ENCODE data around the gene MCTP1.
"Not testable (repeated sequence)": the region's sequence is repeated elsewhere in the genome, so short reads cannot be mapped to it uniquely, and the experiment has no call there.

The MCTP1 gene

DNA sequence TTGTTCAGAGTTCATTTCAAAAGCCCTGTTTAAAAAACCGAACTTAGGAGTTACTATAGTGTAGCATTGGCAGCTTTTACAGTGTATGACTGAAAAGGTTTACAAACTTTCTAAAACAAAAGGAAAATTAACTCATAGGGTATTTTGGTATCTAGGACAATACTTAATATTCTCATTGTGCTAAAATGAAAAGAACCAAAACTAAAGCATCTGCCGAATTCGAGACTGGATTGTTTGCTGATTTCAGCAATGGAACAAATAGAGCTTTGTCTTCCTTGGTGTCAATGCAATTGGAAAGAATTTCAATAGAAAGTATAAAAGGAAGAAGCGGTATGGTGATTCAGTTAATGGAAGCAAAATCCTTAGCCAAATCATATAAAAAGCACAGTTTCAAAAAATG is 412.4 kb downstream of the MCTP1 start:
- no peak for DNase-seq (ENCODE audit: low spot score)

DNA sequence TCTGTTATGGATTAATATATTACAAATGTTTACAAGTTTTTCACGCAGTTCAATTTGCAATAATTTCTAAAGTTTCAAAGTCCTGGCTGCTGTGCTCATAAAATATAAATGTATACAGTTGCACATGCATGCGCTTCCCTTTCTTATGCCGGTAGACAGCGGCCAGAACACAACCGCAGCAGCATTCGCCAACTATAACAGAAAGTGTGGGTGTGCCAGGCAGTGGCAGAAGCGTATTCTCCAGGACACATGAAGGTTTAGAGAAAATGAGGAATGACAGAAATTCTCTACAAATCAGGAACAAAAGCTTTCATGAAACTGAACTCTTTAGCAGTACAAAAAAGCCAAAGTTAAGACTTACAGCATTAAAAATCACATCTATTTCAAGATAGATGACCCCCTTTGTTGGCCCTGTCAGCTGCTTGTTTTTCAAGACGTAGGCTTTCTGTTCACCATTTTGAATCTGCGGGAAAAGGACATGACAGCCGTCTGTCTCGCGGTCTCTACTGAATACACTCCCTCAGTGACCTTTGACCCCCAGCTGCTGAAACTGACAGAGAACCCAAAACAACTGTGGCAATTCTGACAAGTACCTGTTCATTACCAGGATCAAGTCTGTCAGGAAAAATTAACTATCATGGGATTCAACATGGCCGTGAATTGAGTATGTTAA is 414.2 kb downstream of the MCTP1 start:
- DNase-seq (ENCODE audit: low spot score): no peak

DNA sequence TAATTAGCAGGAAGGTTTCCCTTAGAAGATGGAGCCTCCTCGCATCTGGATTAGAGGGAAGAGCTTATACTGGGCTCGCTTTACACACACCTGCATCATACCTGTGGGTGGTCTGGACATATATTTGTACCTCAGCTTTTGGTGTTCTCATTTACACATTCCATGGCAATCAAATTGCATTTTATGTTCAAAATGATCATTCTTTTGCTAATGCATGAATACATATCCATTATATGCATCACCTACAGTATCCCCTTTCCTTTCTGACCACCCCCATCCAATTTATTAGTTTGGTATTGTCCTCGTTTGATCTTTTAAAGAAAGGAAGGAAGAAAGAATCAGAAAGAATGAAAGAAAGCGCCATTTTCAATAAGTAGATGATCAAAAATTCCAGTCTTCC is 415.0 kb downstream of the MCTP1 start:
- no peak for DNase-seq (ENCODE audit: low spot score)

- no peak for DNase-seq (ENCODE audit: low spot score)
These were observed 420.9 kb downstream of the MCTP1 start for GRCh38 chr5:94863951-94864350.

DNA sequence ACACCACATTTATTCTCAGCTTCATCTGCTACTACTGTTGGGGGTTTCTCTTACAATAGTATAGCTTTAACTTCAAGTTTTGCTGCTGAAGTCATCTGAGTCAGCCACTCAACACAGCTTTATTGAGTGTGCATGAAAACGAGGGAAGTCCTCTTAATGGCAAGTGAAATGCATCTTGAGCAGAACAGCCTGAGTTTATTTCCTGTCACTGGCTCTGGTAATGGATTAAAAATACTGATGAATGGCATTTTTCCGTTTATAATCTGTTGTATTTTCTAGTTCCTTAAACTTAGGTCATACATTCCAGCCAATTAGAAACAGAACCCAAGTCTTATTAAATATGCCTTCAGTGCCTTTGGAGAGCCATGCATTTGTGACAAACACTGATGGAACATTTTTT is 427.8 kb downstream of the MCTP1 start:
- DNase-seq (ENCODE audit: low spot score): no peak

DNA sequence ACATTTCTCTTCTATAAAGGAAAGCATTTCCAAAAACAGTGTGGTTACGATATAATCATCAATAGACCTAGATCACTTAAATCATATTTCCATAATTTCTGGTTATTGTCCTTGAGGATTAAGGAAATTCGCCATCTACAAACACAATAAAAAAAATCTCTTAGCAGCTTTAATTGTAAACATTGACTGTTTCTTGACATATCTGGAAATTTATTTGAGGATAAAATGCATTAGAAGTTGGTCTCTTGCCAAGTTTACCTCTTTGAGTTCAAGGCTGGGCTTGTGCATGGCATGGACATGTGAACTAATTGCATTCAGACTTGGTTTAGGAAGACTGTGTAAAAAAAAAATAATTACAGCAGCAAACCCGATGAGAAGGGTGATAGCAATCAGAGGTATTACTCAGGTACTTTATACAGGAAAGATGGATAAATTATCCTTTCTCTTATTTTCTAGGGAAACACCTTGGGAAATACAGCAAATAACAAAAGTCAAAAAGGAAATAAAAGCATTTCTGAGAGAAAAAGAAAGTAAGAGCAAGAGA is 428.6 kb downstream of the MCTP1 start:
- DNase-seq (ENCODE audit: low spot score): no peak

GRCh38 chr5:94855543-94855942 is 429.4 kb downstream of the MCTP1 start:
- no peak for DNase-seq (ENCODE audit: low spot score)

- DNase-seq (ENCODE audit: low spot score): no peak
These were observed 431.8 kb downstream of the MCTP1 start for GRCh38 chr5:94853120-94853519.

DNA sequence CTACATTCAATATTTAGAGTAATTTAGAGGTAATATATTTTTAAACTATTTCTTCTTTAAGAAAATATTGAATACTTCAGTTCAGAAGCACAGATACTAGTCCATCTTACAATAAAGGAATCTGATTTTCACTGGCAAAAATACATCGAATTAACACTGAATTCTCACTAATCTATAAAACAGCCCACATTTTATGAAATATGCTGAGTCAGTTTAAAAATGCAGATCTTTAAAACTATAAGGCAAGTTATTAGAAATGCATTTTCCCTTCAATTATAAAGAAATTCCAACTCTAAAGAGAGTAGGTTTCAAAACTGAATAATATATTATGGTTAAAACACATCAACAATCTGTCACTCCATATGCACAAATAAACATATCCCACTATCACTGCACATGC is 433.9 kb downstream of the MCTP1 start:
- DNase-seq (ENCODE audit: low spot score): no peak

GRCh38 chr5:94849821-94850736 is 434.8 kb downstream of the MCTP1 start:
- peak; percentile 51 for DNase-seq (ENCODE audit: low spot score)

- no peak for DNase-seq (ENCODE audit: low spot score)
These were observed 435.6 kb downstream of the MCTP1 start for GRCh38 chr5:94849324-94849723.

DNA sequence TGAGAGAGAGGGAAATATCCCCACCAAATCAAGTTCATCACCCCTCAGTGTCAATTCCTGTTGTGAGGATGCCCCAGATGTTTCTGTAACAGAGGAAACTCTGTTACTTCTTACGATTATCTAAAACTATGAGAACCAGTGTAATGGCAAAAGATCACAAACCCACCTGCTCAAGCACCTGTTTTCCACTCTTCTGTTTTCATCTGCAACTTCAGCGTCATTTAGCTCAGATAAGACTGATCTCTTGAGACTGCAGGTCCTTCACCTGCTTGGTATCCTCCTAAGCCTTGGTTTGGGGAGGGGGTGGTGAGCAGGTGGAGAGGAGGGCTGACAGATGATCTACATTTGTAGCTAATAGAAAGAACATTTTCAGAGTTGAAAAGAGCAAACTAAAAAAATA is 437.2 kb downstream of the MCTP1 start:
- no peak for DNase-seq (ENCODE audit: low spot score)

DNA sequence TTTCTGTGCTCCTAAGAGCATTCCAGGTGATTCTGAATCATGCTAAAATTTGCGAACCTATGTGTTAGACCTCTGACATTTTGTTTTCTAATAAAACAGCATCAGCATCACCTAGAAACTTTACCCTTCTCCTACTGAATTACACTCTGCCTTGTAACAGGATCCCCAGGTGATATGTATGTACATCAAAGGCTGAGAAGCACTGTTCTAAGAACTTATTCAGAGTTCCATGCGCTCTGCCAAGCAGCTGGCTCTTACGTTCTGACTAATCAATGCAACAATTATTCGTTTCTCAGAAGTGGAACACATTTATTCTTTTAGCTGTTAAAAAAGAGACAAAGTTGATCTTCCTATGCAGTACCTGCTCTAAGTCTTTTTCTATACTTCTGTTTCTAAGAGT is 437.9 kb downstream of the MCTP1 start:
- DNase-seq (ENCODE audit: low spot score): no peak

GRCh38 chr5:94845696-94846095 is 439.2 kb downstream of the MCTP1 start:
- not testable (repeated sequence) for DNase-seq (ENCODE audit: low spot score)

- DNase-seq (ENCODE audit: low spot score): no peak
These were observed 443.1 kb downstream of the MCTP1 start for GRCh38 chr5:94841598-94842322.

GRCh38 chr5:94833851-94834250 is 451.0 kb downstream of the MCTP1 start:
- no peak for DNase-seq (ENCODE audit: low spot score)

- no peak for DNase-seq (ENCODE audit: low spot score)
These were observed 452.2 kb downstream of the MCTP1 start for GRCh38 chr5:94832685-94833084.

DNA sequence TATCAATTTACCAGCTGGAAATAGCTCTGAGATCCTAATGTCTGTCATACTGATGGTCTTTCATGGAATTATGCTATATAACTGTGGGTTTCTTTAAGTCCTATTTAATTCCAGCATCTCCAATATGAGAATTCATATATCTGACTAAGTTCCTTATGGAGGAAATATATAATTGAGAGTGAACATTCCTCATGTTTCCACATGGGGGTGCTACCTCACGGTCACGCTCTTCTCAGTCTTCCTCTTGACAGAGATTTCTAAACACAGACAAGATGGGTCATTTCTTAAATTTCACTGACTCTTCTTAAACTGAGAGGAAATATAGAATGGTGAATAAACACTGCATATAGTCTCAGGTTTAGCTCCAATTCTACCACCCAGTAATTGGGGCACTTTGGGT is 454.4 kb downstream of the MCTP1 start:
- DNase-seq (ENCODE audit: low spot score): peak; percentile 12

DNA sequence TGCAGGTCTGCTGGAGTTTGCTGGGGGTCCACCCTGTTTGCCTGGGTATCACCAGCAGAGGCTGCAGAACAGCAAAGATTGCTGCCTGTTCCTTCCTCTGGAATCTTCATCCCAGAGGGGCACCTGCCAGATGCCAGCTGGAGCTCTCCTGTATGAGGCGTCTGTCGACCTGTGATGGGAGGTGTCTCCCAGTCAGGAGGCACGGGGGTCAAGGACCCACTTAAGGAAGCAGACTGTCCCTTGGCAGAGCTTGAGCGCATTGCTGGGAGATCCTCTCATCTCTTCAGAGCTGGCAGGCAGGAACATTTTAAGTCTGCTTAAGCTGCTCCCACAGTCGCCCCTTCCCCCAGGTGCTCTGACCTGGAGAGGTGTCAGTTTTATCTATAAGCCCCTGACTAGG is 456.7 kb downstream of the MCTP1 start:
- not testable (repeated sequence) for DNase-seq (ENCODE audit: low spot score)

DNA sequence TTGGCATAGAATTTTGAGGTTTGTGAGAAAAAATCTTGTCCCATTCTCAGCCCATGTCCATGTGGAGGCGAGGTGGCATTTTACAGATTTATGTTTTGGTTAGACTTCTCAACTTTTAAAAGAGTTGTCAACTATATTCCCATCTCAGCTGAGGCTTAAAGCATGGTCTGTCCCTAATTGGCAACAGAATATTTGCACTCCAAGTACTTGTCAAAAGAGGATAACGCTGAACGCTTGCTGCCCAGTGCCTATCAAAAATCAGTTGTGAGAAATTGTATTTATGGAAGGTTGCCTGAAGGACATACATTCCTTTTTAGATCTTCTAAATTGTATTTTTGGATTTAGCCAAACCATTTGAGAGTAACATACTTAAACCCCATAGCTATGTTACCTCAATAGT is 464.4 kb downstream of the MCTP1 start:
- no peak for DNase-seq (ENCODE audit: low spot score)

DNA sequence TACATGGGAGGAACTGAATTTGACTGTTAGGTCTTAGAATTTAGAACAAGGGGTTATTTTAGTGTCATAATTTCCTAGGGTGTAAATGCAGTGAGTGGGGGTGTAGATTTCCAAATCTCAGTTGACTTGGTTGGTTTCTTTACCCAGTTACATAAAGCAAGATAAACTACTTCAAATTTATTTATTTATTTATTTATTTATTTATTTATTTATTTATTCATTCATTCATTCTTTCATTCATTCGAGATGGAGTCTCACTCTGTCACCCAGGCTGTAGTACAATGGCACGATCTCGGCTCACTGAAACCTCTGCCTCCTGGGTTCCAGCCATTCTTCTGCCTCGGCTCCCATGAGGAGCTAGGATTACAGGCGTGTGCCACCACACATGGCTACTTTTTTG is 466.0 kb downstream of the MCTP1 start:
- DNase-seq (ENCODE audit: low spot score): no peak

DNA sequence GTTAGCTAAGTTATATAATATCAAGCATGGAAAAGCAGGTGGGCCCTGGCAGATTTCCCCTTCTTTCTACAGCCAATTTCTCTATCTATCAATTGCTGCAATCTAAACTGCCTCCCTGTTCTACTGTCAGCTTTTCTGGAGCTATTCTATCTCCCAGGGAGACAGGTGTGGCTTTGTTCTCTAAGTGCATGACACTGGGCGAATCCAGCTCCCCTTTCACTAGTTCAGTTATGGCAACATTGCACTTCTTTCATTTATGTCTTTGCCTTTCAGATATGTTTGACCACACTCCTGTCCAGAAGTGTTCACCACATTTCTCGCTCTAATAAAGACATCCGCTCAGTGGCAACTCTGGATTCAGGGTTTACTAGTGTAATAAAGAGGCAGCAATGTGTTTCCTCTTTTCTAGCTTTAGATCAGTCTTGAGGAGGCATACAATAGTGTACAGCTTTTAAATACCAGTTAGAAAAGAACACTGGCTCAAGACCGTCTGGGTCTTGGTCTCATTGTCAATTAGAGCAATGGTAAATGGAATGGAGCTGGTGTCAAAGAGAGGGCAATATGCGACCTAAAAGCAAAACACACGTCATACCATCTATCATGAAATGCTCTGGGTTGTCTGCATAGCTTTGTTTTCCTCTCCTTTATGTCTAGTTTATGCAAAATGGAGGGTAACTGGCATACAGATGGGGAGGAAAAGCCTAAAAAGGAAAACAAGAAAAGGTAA is 469.4 kb downstream of the MCTP1 start:
- no peak for DNase-seq (ENCODE audit: low spot score)
